Activated CD4-positive, CD25-positive, alpha-beta regulatory T cell treated with anti-CD3 and anti-CD28 coated beads, Interleukin-2, amount 50 U/mL, for 24 hours (primary cell): ENCODE results near the gene TMEM39A.

Source experiments
- ATAC-seq, 2 donors: fragments of 150-1000 bp; cut with Tn5 transposase; one replicate each; pipeline ENCODE4 v1.10.0; 2021; ENCODE audit warnings: mild to moderate bottlenecking in 1 of 2, moderate library complexity in 1 of 2

Gene TMEM39A, protein sequence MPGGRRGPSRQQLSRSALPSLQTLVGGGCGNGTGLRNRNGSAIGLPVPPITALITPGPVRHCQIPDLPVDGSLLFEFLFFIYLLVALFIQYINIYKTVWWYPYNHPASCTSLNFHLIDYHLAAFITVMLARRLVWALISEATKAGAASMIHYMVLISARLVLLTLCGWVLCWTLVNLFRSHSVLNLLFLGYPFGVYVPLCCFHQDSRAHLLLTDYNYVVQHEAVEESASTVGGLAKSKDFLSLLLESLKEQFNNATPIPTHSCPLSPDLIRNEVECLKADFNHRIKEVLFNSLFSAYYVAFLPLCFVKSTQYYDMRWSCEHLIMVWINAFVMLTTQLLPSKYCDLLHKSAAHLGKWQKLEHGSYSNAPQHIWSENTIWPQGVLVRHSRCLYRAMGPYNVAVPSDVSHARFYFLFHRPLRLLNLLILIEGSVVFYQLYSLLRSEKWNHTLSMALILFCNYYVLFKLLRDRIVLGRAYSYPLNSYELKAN

DNA sequence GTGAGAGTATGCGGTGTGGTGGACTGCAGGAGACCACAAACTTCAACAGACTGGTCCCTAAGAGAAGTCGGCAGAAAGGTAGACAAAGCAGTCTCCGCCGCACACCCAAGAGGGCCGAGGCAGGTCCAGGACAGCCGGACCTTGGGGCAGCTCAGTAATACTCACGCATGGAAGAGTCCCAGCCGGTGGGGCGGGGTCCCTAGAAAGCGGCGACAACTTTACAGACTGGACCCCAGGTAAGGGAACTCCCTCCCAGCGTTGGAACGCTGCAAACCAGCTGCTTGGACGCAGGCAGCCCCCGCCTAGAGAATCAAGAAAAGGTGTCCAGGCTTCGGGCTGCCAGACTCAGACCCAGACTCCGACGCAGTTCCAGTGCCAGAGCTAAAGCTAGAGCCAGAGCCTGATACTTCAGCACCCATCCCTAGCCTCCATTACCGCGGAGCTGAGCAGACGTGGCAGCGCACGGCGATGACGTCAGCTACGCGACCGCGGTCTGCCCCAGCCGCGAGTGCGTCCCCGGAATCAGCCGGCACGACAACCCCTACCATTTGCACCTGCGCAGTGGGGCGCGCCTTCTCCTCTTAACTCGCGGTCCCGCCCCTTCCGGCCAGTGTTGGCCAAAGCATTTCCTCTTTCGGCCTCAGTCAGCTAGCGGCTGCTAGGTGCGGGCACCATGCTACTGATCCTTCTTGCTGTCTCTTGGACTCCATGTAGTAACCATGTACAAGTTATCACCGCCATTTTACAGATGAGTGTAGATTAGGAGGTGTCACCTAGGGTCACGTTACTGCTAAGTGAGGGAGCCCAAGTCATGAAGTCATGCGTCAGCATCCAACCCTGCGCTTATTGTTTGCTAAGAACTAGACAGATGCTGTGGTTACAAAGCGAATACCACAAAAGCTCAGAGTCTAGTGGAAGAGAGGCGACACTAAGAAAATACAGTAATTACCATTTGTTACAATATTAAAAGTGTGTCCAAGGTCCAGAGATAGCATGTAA is at the start of gene TMEM39A:
TSS of gene TMEM39A (minus strand) at position 445 of the 999 bp plus-strand sequence. CDS start 1,541 bp downstream, outside the sequence.
- peak; percentile 89 to 91 for ATAC-seq

DNA sequence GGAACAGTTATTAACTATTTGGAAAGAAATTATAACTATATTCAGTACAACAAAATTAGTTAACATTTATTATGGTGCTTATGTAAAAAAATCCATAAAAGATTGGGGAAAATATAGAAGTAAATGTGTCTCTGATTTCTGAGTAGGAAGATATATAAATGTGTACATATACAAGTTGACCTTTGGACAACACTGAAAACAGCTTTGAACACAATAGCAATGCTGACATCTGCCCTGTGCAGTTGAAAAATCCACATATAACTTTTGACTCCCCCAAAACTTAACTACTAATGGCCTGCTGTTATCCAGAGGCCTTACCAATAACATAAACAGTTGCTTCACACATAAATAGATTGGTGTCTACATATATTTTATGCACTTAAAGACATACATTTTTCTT is 47.3 kb upstream of the TMEM39A start:
- no peak for ATAC-seq

- peak in 1 of 2 donors; percentile 73 for ATAC-seq
Measured at GRCh38 chr3:119508172-119508845, 44.9 kb upstream of the TMEM39A start.

GRCh38 chr3:119507404-119507803 is 44.0 kb upstream of the TMEM39A start:
- ATAC-seq: no peak

- no peak for ATAC-seq
Measured at GRCh38 chr3:119506631-119507030, 43.2 kb upstream of the TMEM39A start.

DNA sequence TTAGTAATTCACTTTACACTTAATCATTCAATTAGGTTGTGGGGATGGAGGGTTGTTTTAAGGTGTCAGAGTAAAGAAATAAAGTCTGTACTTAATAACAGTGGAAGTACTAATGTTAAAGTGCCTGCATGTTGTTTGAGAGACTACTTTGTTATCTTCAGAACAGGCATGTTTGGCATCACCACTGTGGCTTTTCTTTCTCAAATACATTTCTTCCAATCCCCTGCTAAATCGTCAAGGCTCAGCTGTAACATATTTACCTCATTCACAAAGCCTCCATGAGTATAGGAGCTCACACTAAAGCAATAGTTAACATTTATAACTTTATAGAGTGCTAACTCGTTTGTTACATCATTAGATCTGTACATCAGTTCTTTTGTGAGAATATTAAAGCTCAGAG is 37.5 kb upstream of the TMEM39A start:
- no peak for ATAC-seq

DNA sequence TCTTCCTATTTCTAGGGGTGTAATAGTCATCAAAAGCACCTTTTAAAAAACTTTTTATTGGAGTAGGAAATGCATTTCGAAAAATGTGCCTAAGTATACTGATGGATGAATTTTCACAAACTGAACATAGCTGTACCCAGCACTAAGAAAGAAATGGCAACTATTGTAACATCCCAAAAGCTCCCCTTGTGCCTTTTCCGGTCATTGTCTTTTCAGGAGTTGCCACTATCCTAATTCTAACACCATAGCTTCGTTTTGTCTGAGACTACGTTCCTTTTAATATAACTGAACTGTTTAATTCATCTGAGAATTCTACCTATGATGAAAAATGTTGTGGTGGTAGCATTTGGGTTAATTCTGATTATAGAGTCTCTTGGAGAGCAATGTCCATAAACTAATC is 36.9 kb upstream of the TMEM39A start:
- ATAC-seq: no peak

- peak; percentile 99 for ATAC-seq
Measured at GRCh38 chr3:119498186-119499011, 35.0 kb upstream of the TMEM39A start, which contains the start of gene TIMMDC1. Gene TIMMDC1, plus strand, starts transcription at chr3:119498547. Its CDS starts 187 bp downstream, at chr3:119498734.

DNA sequence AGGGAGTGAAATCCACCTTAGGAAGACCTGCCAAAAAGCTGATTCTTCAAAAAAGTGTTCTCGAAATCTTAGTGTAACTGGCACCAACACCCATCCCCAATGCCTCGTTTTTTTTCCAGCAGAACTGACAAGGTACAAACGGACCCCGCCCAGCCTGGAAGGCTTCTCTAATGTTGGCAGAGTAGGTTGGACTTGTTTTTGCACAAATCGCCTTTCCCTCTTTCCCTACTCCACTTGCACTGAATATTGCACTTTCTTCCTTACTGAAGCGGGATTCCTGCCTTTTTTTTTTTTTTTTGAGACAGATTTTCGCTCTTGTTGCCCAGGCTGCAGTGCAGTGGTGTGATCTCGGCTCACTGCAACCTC is 34.4 kb upstream of the TMEM39A start:
- no peak for ATAC-seq

- ATAC-seq: no peak
Measured at GRCh38 chr3:119494597-119494996, 31.2 kb upstream of the TMEM39A start.

- ATAC-seq: no peak
Measured at GRCh38 chr3:119492810-119493209, 29.4 kb upstream of the TMEM39A start.

- ATAC-seq: no peak
Measured at GRCh38 chr3:119492128-119492527, 28.7 kb upstream of the TMEM39A start.

GRCh38 chr3:119490153-119490552 is 26.7 kb upstream of the TMEM39A start:
- ATAC-seq: no peak

- no peak for ATAC-seq
Measured at GRCh38 chr3:119485563-119485962, 22.1 kb upstream of the TMEM39A start.

GRCh38 chr3:119483101-119483500 is 19.7 kb upstream of the TMEM39A start:
- no peak for ATAC-seq

DNA sequence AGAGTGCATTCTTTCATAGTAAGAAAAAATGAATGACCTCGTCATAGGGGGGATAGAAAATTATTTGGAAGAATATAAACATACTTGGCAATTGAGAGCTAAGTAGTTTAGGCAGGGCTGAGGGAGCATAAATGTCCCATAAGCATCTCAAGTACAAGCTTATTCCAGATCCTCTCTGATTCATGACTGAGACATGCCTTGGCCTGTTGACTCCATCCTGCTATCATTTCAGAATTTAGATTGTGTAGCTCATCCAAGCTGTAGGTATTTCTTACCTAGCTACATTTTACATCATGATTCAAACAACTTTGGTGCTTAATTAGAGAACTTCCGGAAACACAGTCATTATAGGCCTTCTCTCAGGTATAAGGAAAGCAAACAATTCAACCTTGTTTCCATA is 17.7 kb upstream of the TMEM39A start:
- ATAC-seq: no peak

DNA sequence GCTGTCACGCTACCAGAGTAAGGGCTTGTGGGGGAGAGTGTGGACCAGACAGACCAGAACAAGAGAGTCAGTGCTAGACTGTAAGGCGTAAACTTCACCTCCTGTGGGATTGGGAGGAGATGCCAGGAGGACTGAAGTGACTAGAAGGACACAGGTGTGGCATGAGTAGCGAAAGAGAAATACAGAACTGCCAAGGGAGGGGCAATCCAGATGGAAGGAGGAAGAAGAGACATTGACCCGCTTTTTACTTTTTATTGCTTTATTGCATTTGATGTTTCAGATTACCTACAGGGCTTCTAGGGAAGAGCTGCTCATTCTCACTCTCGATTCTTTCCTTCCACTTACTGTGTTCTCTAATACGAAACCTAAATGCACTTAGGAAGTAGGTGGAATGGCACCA is 7.5 kb upstream of the TMEM39A start:
- ATAC-seq: no peak

GRCh38 chr3:119469418-119470189 is 6.2 kb upstream of the TMEM39A start:
- no peak for ATAC-seq

DNA sequence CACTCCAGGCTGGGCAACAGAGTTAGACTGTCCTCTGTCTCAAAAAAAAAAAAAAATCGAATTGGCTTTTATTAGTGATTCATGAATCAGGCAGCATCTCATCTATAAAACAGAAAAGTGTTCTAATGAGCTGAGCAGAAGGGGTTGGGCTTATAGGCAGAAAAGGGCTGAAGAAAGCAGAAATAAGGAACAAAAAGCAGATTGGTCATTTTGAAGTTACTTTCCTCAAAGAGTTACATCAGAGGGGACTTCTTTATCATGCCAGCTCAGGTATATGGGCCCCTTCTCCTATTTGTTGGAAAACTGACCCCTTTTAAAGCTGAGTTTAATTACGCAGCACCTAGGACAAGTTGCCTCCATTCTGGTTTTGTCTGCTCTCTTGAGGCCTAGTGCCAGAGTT is 4.6 kb upstream of the TMEM39A start:
- ATAC-seq: no peak

- ATAC-seq: no peak
Measured at GRCh38 chr3:119457246-119457645, 6.2 kb downstream of the TMEM39A start.

DNA sequence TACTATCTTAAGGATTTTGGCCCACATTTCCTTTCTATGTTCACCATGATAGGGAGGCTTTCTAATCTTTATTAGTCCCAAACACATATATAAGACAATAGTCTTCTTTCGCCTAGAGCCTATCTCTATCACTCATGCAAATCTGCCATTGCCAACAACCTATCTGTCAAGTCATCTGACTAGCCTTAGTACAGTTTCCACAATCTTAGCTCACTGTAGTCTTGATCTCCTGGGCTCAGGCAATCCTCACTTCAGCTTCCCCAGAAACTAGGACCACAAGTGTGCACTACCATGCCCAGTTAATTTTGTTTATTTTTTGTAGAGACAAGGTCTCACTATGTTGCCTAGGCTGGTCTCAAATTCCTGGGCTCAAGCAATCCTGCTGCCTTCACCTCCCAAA is 6.9 kb downstream of the TMEM39A start:
- no peak for ATAC-seq
